ENCODE measurements around the gene NHERF2.
A peak's percentile ranks its signal among the peaks of the same experiment; 100 is the strongest.
"Not testable (repeated sequence)": the region's sequence is repeated elsewhere in the genome, so short reads cannot be mapped to it uniquely, and the experiment has no call there.

The NHERF2 gene

DNA sequence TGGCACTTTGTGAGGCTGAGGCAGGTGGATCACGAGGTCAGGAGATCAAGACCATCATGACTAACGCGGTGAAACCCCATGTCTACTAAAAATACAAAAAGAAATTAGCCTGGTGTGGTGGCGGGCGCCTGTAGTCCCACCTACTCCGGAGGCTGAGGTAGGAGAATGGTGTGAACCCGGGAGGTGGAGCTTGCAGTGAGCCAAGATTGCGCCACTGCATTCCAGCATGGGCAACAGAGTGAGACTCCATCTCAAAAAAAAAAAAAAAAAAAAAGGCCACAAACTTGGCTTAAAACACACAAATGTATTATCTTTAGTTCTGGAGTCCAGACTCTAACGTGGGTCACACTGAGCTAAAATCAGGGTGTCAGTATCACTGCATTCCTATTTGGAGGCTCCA lies 15.0 kb upstream of the NHERF2 start:
- Histone ChIP-seq H3K36me3 (replicated peaks in 1 of 2; ENCODE audit: control insufficient read depth in 2 of 2, insufficient read depth in 2 of 2, low read length in 2 of 2) (peaks cover 8 to 13% of the 10 kb centered on the region in 2 donors), H3K4me1 (ENCODE audit: control insufficient read depth in 2 of 2, insufficient read depth in 1 of 2, low read depth in 1 of 2, low read length in 2 of 2) (peaks cover 17 to 22% of the 10 kb centered on the region in 2 donors), H3K79me1 (ENCODE audit: low read depth, low read length) (peaks cover 19% of the 10 kb centered on the region)
- H4K8ac ChIP-seq (ENCODE audit: low read depth, low read length); H2BK120ac ChIP-seq (ENCODE audit: low read depth, low read length); H2BK15ac ChIP-seq (ENCODE audit: low read length); H3K18ac ChIP-seq (ENCODE audit: low read length); DNase-seq (ENCODE audit: low spot score); H2AK5ac ChIP-seq (ENCODE audit: low read depth, low read length); H4K91ac ChIP-seq (ENCODE audit: low read depth, low read length, poor library complexity); H3K14ac ChIP-seq (ENCODE audit: low read length); H3K4me3 ChIP-seq (ENCODE audit: low read length in 2 of 2); H3K9me3 ChIP-seq (replicated peaks in 1 of 2; ENCODE audit: control insufficient read depth in 2 of 2, insufficient read depth in 1 of 2, low read depth in 1 of 2, low read length in 2 of 2); H3K4ac ChIP-seq (ENCODE audit: low read length); H2BK12ac ChIP-seq (ENCODE audit: low read length); H2AFZ ChIP-seq (ENCODE audit: low read length); H3K9ac ChIP-seq (ENCODE audit: low read depth, low read length, poor library complexity); H3K4me2 ChIP-seq (ENCODE audit: insufficient read depth, low read length, poor library complexity, severe bottlenecking); H3K27me3 ChIP-seq (ENCODE audit: control insufficient read depth in 3 of 3, insufficient read depth in 3 of 3, low read depth in 1 of 3, low read length in 3 of 3); H3K27ac ChIP-seq (replicated peaks; ENCODE audit: low read length); H2BK5ac ChIP-seq (ENCODE audit: low read length); H3K23ac ChIP-seq (ENCODE audit: low read depth, low read length, poor library complexity): not testable (repeated sequence)
- WGBS, 2 donors (ENCODE audit: extremely low coverage in 2 of 2, insufficient read length in 2 of 2, insufficient replicate concordance in 1 of 2), result no CpG with 5 or more reads among the region's 9 CpGs

DNA sequence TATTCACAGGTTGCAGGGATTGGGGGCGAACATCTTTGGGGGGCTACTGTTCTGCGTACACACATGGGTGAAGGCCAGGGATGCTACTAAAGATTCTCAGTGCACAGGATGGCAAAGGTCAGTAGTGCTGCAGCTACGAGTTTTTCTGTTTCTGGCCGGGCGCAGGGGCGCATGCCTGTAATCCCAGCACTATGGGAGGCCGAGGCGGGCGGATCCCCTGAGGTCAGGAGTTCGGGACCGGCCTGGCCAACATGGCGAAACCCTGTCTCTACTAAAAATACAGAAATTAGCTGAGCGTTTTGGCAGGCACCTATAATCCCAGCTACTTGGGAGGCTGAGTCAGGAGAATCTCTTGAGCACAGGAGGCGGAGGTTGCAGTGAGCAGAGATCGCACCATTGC lies 13.2 kb upstream of the NHERF2 start:
- no peak overlapping the region for H3K4me2 ChIP-seq (ENCODE audit: insufficient read depth, low read length, poor library complexity, severe bottlenecking)
- no peak overlapping the region for H2BK12ac ChIP-seq (ENCODE audit: low read length)
- no peak overlapping the region for H3K27ac ChIP-seq (replicated peaks; ENCODE audit: low read length)
- no peak for DNase-seq (ENCODE audit: low spot score)
- H4K8ac ChIP-seq (ENCODE audit: low read depth, low read length), result no peak overlapping the region
- no peak overlapping the region for H2BK5ac ChIP-seq (ENCODE audit: low read length)
- no peak overlapping the region for H3K14ac ChIP-seq (ENCODE audit: low read length)
- no peak overlapping the region for H4K91ac ChIP-seq (ENCODE audit: low read depth, low read length, poor library complexity)
- no peak overlapping the region for H3K9ac ChIP-seq (ENCODE audit: low read depth, low read length, poor library complexity)
- H2AK5ac ChIP-seq (ENCODE audit: low read depth, low read length), result no peak overlapping the region
- H3K4me3 ChIP-seq (ENCODE audit: low read length in 2 of 2), result no peak overlapping the region
- H3K4ac ChIP-seq (ENCODE audit: low read length), result no peak overlapping the region
- no peak overlapping the region for H2BK120ac ChIP-seq (ENCODE audit: low read depth, low read length)
- no peak overlapping the region for H2BK15ac ChIP-seq (ENCODE audit: low read length)
- peaks cover 0 to 6% (median 4%) of the 10 kb centered on the region in 3 experiments for H3K27me3 ChIP-seq (ENCODE audit: control insufficient read depth in 3 of 3, insufficient read depth in 3 of 3, low read depth in 1 of 3, low read length in 3 of 3)
- no CpG with 5 or more reads among the region's 15 CpGs for WGBS, 2 donors (ENCODE audit: extremely low coverage in 2 of 2, insufficient read length in 2 of 2, insufficient replicate concordance in 1 of 2)
- no peak overlapping the region for H3K18ac ChIP-seq (ENCODE audit: low read length)
- no peak overlapping the region for H3K23ac ChIP-seq (ENCODE audit: low read depth, low read length, poor library complexity)
- no peaks in the 10 kb centered on the region for H3K36me3 ChIP-seq (replicated peaks in 1 of 2; ENCODE audit: control insufficient read depth in 2 of 2, insufficient read depth in 2 of 2, low read length in 2 of 2)
- H3K9me3 ChIP-seq (replicated peaks in 1 of 2; ENCODE audit: control insufficient read depth in 2 of 2, insufficient read depth in 1 of 2, low read depth in 1 of 2, low read length in 2 of 2), result no peaks in the 10 kb centered on the region
- H3K79me1 ChIP-seq (ENCODE audit: low read depth, low read length), result peaks cover 4% of the 10 kb centered on the region
- no peak overlapping the region for H2AFZ ChIP-seq (ENCODE audit: low read length)
- H3K4me1 ChIP-seq (ENCODE audit: control insufficient read depth in 2 of 2, insufficient read depth in 1 of 2, low read depth in 1 of 2, low read length in 2 of 2), result peaks cover 9 to 12% of the 10 kb centered on the region in 2 donors

DNA sequence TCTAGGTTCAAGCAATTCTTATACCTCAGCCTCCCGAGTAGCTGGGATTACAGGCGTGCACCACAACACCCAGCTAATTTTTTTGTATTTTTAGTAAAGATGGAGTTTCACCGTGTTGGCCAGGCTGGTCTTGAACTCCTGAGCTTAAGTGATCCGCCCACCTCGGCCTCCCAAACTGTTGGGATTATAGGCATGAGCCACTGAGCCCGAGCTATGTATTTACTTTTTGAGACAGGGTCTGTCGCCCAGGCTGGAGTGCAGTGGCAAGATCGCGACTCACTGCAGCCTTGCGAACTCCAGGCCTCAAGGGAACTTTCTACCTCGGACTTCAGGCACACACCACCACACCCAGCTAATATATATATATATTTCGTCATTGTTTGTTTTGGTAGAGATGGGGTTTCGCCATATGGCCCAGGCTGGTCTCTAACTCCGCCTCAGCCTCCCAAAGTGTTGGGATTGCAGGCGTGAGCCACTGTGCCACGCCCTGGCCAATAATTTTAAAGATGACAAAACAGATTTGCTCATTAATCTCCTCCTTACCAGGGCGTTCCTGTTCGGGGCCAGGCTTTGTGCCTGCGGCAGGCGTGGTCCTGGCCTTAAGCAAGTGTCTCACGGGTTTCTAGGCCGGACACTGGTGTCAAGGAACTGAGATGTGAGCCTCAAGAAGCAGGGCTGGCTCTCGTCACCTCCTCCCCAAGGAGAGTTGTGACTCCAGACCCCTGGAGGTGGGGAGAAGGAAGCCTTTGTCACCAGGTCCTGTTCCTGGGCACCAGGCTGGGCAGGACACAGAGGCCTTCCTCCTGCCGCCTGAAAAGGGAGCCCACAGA lies 11.4 kb upstream of the NHERF2 start:
- no CpG with 5 or more reads among the region's 24 CpGs for WGBS, 2 donors (ENCODE audit: extremely low coverage in 2 of 2, insufficient read length in 2 of 2, insufficient replicate concordance in 1 of 2)
- Histone ChIP-seq H3K36me3 (replicated peaks in 1 of 2; ENCODE audit: control insufficient read depth in 2 of 2, insufficient read depth in 2 of 2, low read length in 2 of 2) (no peaks in the 10 kb centered on the region), H2BK15ac (ENCODE audit: low read length) (peak overlapping the region; percentile 58), H3K27me3 (ENCODE audit: control insufficient read depth in 3 of 3, insufficient read depth in 3 of 3, low read depth in 1 of 3, low read length in 3 of 3) (peaks cover 15 to 23% (median 21%) of the 10 kb centered on the region in 3 experiments), H2AK5ac (ENCODE audit: low read depth, low read length) (peak overlapping the region; percentile 93), H3K79me1 (ENCODE audit: low read depth, low read length) (peaks cover 2% of the 10 kb centered on the region), H3K14ac (ENCODE audit: low read length) (no peak overlapping the region), H3K4ac (ENCODE audit: low read length) (no peak overlapping the region), H2BK120ac (ENCODE audit: low read depth, low read length) (no peak overlapping the region), H3K9me3 (replicated peaks in 1 of 2; ENCODE audit: control insufficient read depth in 2 of 2, insufficient read depth in 1 of 2, low read depth in 1 of 2, low read length in 2 of 2) (no peaks in the 10 kb centered on the region), H3K9ac (ENCODE audit: low read depth, low read length, poor library complexity) (no peak overlapping the region), H3K4me3 (ENCODE audit: low read length in 2 of 2) (no peak overlapping the region), H3K23ac (ENCODE audit: low read depth, low read length, poor library complexity) (peak overlapping the region; percentile 73), H2AFZ (ENCODE audit: low read length) (no peak overlapping the region), H4K91ac (ENCODE audit: low read depth, low read length, poor library complexity) (no peak overlapping the region), H3K4me1 (ENCODE audit: control insufficient read depth in 2 of 2, insufficient read depth in 1 of 2, low read depth in 1 of 2, low read length in 2 of 2) (peaks cover 3 to 4% of the 10 kb centered on the region in 2 donors), H3K27ac (replicated peaks; ENCODE audit: low read length) (no peak overlapping the region), H2BK5ac (ENCODE audit: low read length) (no peak overlapping the region), H3K18ac (ENCODE audit: low read length) (peak overlapping the region; percentile 48), H4K8ac (ENCODE audit: low read depth, low read length) (no peak overlapping the region), H2BK12ac (ENCODE audit: low read length) (no peak overlapping the region), H3K4me2 (ENCODE audit: insufficient read depth, low read length, poor library complexity, severe bottlenecking) (no peak overlapping the region)
- no peak for DNase-seq (ENCODE audit: low spot score)

DNA sequence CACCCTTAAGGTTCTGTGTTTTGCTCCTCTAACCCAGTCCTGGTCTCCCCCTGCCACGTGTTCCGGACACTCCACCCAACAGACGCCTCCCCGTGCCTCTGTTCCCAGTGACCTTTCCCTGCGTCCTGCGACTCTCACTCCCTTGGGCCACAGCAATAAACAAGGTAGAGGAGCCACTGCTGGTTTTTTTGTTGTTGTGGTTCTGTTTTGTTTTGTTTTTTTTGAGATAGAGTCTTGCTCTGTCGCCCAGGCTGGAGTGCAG lies 10.8 kb upstream of the NHERF2 start:
- peak overlapping the region; percentile 44 for H3K14ac ChIP-seq (ENCODE audit: low read length)
- H2BK12ac ChIP-seq (ENCODE audit: low read length), result no peak overlapping the region
- no peak for DNase-seq (ENCODE audit: low spot score)
- no peak overlapping the region for H4K91ac ChIP-seq (ENCODE audit: low read depth, low read length, poor library complexity)
- H3K23ac ChIP-seq (ENCODE audit: low read depth, low read length, poor library complexity), result peak overlapping the region; percentile 73
- no peaks in the 10 kb centered on the region for H3K9me3 ChIP-seq (replicated peaks in 1 of 2; ENCODE audit: control insufficient read depth in 2 of 2, insufficient read depth in 1 of 2, low read depth in 1 of 2, low read length in 2 of 2)
- H3K18ac ChIP-seq (ENCODE audit: low read length), result peak overlapping the region; percentile 48
- no peak overlapping the region for H3K27ac ChIP-seq (replicated peaks; ENCODE audit: low read length)
- no peak overlapping the region for H3K9ac ChIP-seq (ENCODE audit: low read depth, low read length, poor library complexity)
- no peak overlapping the region for H3K4ac ChIP-seq (ENCODE audit: low read length)
- H2BK15ac ChIP-seq (ENCODE audit: low read length), result peak overlapping the region; percentile 58
- H2AK5ac ChIP-seq (ENCODE audit: low read depth, low read length), result peak overlapping the region; percentile 93
- H3K27me3 ChIP-seq (ENCODE audit: control insufficient read depth in 3 of 3, insufficient read depth in 3 of 3, low read depth in 1 of 3, low read length in 3 of 3), result peaks cover 19 to 28% (median 26%) of the 10 kb centered on the region in 3 experiments
- H2BK120ac ChIP-seq (ENCODE audit: low read depth, low read length), result no peak overlapping the region
- WGBS, 2 donors (ENCODE audit: extremely low coverage in 2 of 2, insufficient read length in 2 of 2, insufficient replicate concordance in 1 of 2), result no CpG with 5 or more reads among the region's 7 CpGs
- H3K4me1 ChIP-seq (ENCODE audit: control insufficient read depth in 2 of 2, insufficient read depth in 1 of 2, low read depth in 1 of 2, low read length in 2 of 2), result peaks cover 2 to 4% of the 10 kb centered on the region in 2 donors
- no peak overlapping the region for H4K8ac ChIP-seq (ENCODE audit: low read depth, low read length)
- H3K36me3 ChIP-seq (replicated peaks in 1 of 2; ENCODE audit: control insufficient read depth in 2 of 2, insufficient read depth in 2 of 2, low read length in 2 of 2), result no peaks in the 10 kb centered on the region
- no peak overlapping the region for H3K4me2 ChIP-seq (ENCODE audit: insufficient read depth, low read length, poor library complexity, severe bottlenecking)
- H3K79me1 ChIP-seq (ENCODE audit: low read depth, low read length), result no peaks in the 10 kb centered on the region
- H2BK5ac ChIP-seq (ENCODE audit: low read length), result no peak overlapping the region
- no peak overlapping the region for H3K4me3 ChIP-seq (ENCODE audit: low read length in 2 of 2)
- H2AFZ ChIP-seq (ENCODE audit: low read length), result no peak overlapping the region

Data from neuronal stem cell (in vitro differentiated cells).